Peyer's patch (tissue), 4 donors: ENCODE results near the gene CDH4. TPM values are rescaled to one million over a fixed set of nuclear protein-coding genes. Genes with fewer than 3 reads are reported as not detected.

ENCODE experiments used
- DNase-seq, 3 donors: peaks; one replicate each; pipeline ENCODE4 v3.0.0-alpha.2; 2017 to 2019
- H3K27ac ChIP-seq, 4 donors: fragments of 200-600 bp; sonication (generic); one replicate each; pipeline ENCODE4 v1.5.1; 2016 to 2019
- H3K27me3 ChIP-seq, 2 donors: fragments of 200-600 bp; sonication (generic); one replicate each; pipeline ENCODE4 v1.5.1; 2019
- H3K36me3 ChIP-seq, 3 donors: fragments of 200-600 bp; sonication (generic); one replicate each; pipeline ENCODE4 v1.5.1; 2016 to 2019
- H3K4me1 ChIP-seq, 4 donors: fragments of 200-600 bp; sonication (generic); one replicate each; pipeline ENCODE4 v1.5.1; 2016 to 2019
- H3K4me3 ChIP-seq, 4 donors: fragments of 200-600 bp; sonication (generic); 1 replicate in 3 of 4; 2 replicates in 1 of 4; pipeline ENCODE4 v1.5.1; 2016 to 2019; ENCODE audit warnings: mild to moderate bottlenecking in 1 of 4
- H3K9me3 ChIP-seq, 4 donors: fragments of 200-600 bp; sonication (generic); one replicate each; pipeline ENCODE4 v1.5.1; 2016 to 2019; ENCODE audit warnings: mild to moderate bottlenecking in 1 of 4
- CTCF ChIP-seq, 6 experiments: fragments of 450-650 bp in 4 of 6; fragments of 200-600 bp in 2 of 6; sonication (generic) in 1 of 6; IDR thresholded peaks; one replicate each; pipeline ENCODE4 v1.5.1; 2017 to 2019; ENCODE audit warnings: antibody characterized with exemption in 6 of 6, mild to moderate bottlenecking in 3 of 6, moderate library complexity in 1 of 6
- POLR2A ChIP-seq, 2 donors: fragments of 450-650 bp; IDR thresholded peaks; one replicate each; pipeline ENCODE4 v1.5.1; 2017; ENCODE audit warnings: antibody characterized with exemption in 2 of 2, mild to moderate bottlenecking in 2 of 2, moderate library complexity in 2 of 2
- total RNA-seq, 4 donors: library from RNA; depleted of rRNA; stranded (reverse); fragments of >200 nt; gene quantifications; one replicate each; pipeline ENCODE4 v1.1.0, GENCODE V29; 2016

The CDH4 gene
- total RNA-seq, 4 donors from 2014 or later, result 0.27 TPM; not detected in 3

GRCh38 chr20:61661025-61661424 lies 409.0 kb downstream of the CDH4 start:
- no peaks in the 10 kb centered on the region for H3K4me1 ChIP-seq
- H3K9me3 ChIP-seq, result no peaks in the 10 kb centered on the region
- H3K4me3 ChIP-seq, result no peak overlapping the region
- H3K27ac ChIP-seq, result no peak overlapping the region
- no peak for TF ChIP-seq POLR2A (IDR thresholded peaks at IDR 0.05)
- TF ChIP-seq CTCF (IDR thresholded peaks at IDR 0.05), result no peak
- no peaks in the 10 kb centered on the region for H3K27me3 ChIP-seq
- H3K36me3 ChIP-seq, result no peaks in the 10 kb centered on the region
- no peak for DNase-seq

- no peaks in the 10 kb centered on the region for H3K27me3 ChIP-seq
- H3K36me3 ChIP-seq, result no peaks in the 10 kb centered on the region
- DNase-seq, result no peak
- H3K9me3 ChIP-seq, result no peaks in the 10 kb centered on the region
- H3K27ac ChIP-seq, result no peak overlapping the region
- H3K4me1 ChIP-seq, result no peaks in the 10 kb centered on the region
- H3K4me3 ChIP-seq, result no peak overlapping the region
- no peak for TF ChIP-seq CTCF (IDR thresholded peaks at IDR 0.05)
- TF ChIP-seq POLR2A (IDR thresholded peaks at IDR 0.05), result no peak
Observed at GRCh38 chr20:61661583-61661982, 409.5 kb downstream of the CDH4 start.

GRCh38 chr20:61662226-61662967 lies 410.3 kb downstream of the CDH4 start:
- Histone ChIP-seq H3K27me3 (no peaks in the 10 kb centered on the region), H3K4me1 (no peaks in the 10 kb centered on the region), H3K27ac (no peak overlapping the region), H3K36me3 (no peaks in the 10 kb centered on the region), H3K9me3 (no peaks in the 10 kb centered on the region), H3K4me3 (no peak overlapping the region)
- no peak for DNase-seq
- TF ChIP-seq CTCF (IDR thresholded peaks at IDR 0.05) (no peak), POLR2A (IDR thresholded peaks at IDR 0.05) (no peak)

- Histone ChIP-seq H3K27me3 (no peaks in the 10 kb centered on the region), H3K36me3 (no peaks in the 10 kb centered on the region), H3K4me3 (no peak overlapping the region), H3K27ac (no peak overlapping the region), H3K4me1 (no peaks in the 10 kb centered on the region), H3K9me3 (no peaks in the 10 kb centered on the region)
- DNase-seq, result no peak
- no peak for TF ChIP-seq POLR2A (IDR thresholded peaks at IDR 0.05)
- TF ChIP-seq CTCF (IDR thresholded peaks at IDR 0.05), result no peak
Observed at GRCh38 chr20:61662968-61663331, 410.9 kb downstream of the CDH4 start.

GRCh38 chr20:61663521-61664425 lies 411.7 kb downstream of the CDH4 start:
- Histone ChIP-seq H3K27me3 (no peaks in the 10 kb centered on the region), H3K4me1 (no peaks in the 10 kb centered on the region), H3K27ac (no peak overlapping the region), H3K36me3 (no peaks in the 10 kb centered on the region), H3K4me3 (no peak overlapping the region), H3K9me3 (no peaks in the 10 kb centered on the region)
- TF ChIP-seq CTCF (IDR thresholded peaks at IDR 0.05) (no peak), POLR2A (IDR thresholded peaks at IDR 0.05) (no peak)
- DNase-seq, result no peak
